Tibial nerve (tissue), 4 donors: ENCODE measurements around the gene GDPD5. TPM values are rescaled to one million over a fixed set of nuclear protein-coding genes. Genes with fewer than 3 reads are reported as not detected.

Experiments used
- DNase-seq, 2 donors: peaks; one replicate each; pipeline ENCODE4 v3.0.0-alpha.2; 2019; ENCODE audit warnings: low spot score in 2 of 2
- H3K27ac ChIP-seq, 4 donors: fragments of 200-600 bp; sonication (generic) in 3 of 4; one replicate each; pipeline ENCODE4 v1.5.1; 2017 to 2019; ENCODE audit warnings: mild to moderate bottlenecking in 1 of 4
- H3K27me3 ChIP-seq, 2 donors: fragments of 200-600 bp; sonication (generic) in 1 of 2; one replicate each; pipeline versions ENCODE4 v1.5.1 to v1.6.0; 2017 to 2019
- H3K36me3 ChIP-seq, 3 donors: fragments of 200-600 bp; sonication (generic); one replicate each; pipeline ENCODE4 v1.5.1; 2018 to 2019
- H3K4me1 ChIP-seq, 4 donors: fragments of 200-600 bp; sonication (generic) in 3 of 4; one replicate each; pipeline ENCODE4 v1.5.1; 2017 to 2019
- H3K4me3 ChIP-seq, 4 donors: fragments of 200-600 bp; sonication (generic) in 3 of 4; one replicate each; pipeline ENCODE4 v1.5.1; 2017 to 2019; ENCODE audit warnings: mild to moderate bottlenecking in 1 of 4, moderate library complexity in 1 of 4
- H3K9me3 ChIP-seq, 4 donors: fragments of 200-600 bp; sonication (generic) in 3 of 4; one replicate each; pipeline ENCODE4 v1.5.1; 2017 to 2019
- CTCF ChIP-seq, 5 experiments: fragments of 200-600 bp in 3 of 5; fragments of 450-650 bp in 2 of 5; sonication (generic) in 3 of 5; IDR thresholded peaks; one replicate each; pipeline ENCODE4 v1.5.1; 2016 to 2019; ENCODE audit warnings: antibody characterized with exemption in 5 of 5, mild to moderate bottlenecking in 3 of 5, moderate library complexity in 2 of 5
- EP300 ChIP-seq, 2 donors: sonication (generic); formaldehyde crosslinking; IDR thresholded peaks; one replicate each; pipeline ENCODE4 v1.6.1; 2017; ENCODE audit warnings: antibody characterized with exemption in 2 of 2, mild to moderate bottlenecking in 1 of 2
- POLR2A ChIP-seq, 2 donors: fragments of 450-650 bp; IDR thresholded peaks; one replicate each; pipeline ENCODE4 v1.6.1; 2017; ENCODE audit warnings: antibody characterized with exemption in 2 of 2, mild to moderate bottlenecking in 2 of 2, moderate library complexity in 2 of 2
- WGBS, 2 donors: methylation state at CpG; one replicate each; pipeline ENCODE4 v1.1.5; 2018; 5-methylcytosine and 5-hydroxymethylcytosine counted together
- total RNA-seq, 4 donors: library from RNA; depleted of rRNA; stranded (reverse); fragments of >200 nt; gene quantifications; one replicate each; pipeline ENCODE4 v1.1.0, GENCODE V29; 2016

The GDPD5 gene
- total RNA-seq, 4 donors from 2014 or later, result 92.2 to 122 (median 101) TPM

GRCh38 chr11:75548595-75549272 is 23.0 kb upstream of the GDPD5 start:
- Histone ChIP-seq H3K9me3 (no peaks in the 10 kb centered on the region), H3K4me3 (no peak overlapping the region), H3K4me1 (peaks cover 0 to 22% (median 4%) of the 10 kb centered on the region in 4 donors), H3K27ac (no peak overlapping the region), H3K36me3 (no peaks in the 10 kb centered on the region), H3K27me3 (no peaks in the 10 kb centered on the region)
- no peak for DNase-seq
- TF ChIP-seq EP300 (IDR thresholded peaks at IDR 0.05) (no peak), POLR2A (IDR thresholded peaks at IDR 0.05) (no peak), CTCF (IDR thresholded peaks at IDR 0.05) (no peak)
- WGBS, 2 donors, result 61 to 63% methylated on average over 6 to 8 of the region's 8 CpGs

- WGBS, 2 donors, result 16 to 22% methylated on average over 7 of the region's 7 CpGs
- Histone ChIP-seq H3K27ac (peak overlapping the region in 1 of 4 donors; percentile 46), H3K9me3 (no peaks in the 10 kb centered on the region), H3K27me3 (no peaks in the 10 kb centered on the region), H3K4me1 (peaks cover 0 to 11% (median 0%) of the 10 kb centered on the region in 4 donors), H3K4me3 (no peak overlapping the region), H3K36me3 (no peaks in the 10 kb centered on the region)
- TF ChIP-seq POLR2A (IDR thresholded peaks at IDR 0.05), result no peak
- peak in 1 of 2 donors; percentile 45 for TF ChIP-seq EP300 (IDR thresholded peaks at IDR 0.05)
- peak; percentile 78 to 97 (median 86) for TF ChIP-seq CTCF (IDR thresholded peaks at IDR 0.05)
- DNase-seq, result peak in 1 of 2 donors; percentile 67
Observed at GRCh38 chr11:75547617-75548058, 21.9 kb upstream of the GDPD5 start.

- Histone ChIP-seq H3K27ac (no peak overlapping the region), H3K4me1 (peaks cover 0 to 11% (median 0%) of the 10 kb centered on the region in 4 donors), H3K4me3 (no peak overlapping the region), H3K36me3 (no peaks in the 10 kb centered on the region), H3K9me3 (no peaks in the 10 kb centered on the region), H3K27me3 (no peaks in the 10 kb centered on the region)
- 97 to 98% methylated on average over 1 of the region's 1 CpG for WGBS, 2 donors
- TF ChIP-seq POLR2A (IDR thresholded peaks at IDR 0.05), result no peak
- no peak for TF ChIP-seq EP300 (IDR thresholded peaks at IDR 0.05)
- no peak for TF ChIP-seq CTCF (IDR thresholded peaks at IDR 0.05)
- no peak for DNase-seq
Observed at GRCh38 chr11:75547177-75547576, 21.4 kb upstream of the GDPD5 start.

- TF ChIP-seq CTCF (IDR thresholded peaks at IDR 0.05) (no peak), POLR2A (IDR thresholded peaks at IDR 0.05) (no peak), EP300 (IDR thresholded peaks at IDR 0.05) (no peak)
- no peaks in the 10 kb centered on the region for H3K9me3 ChIP-seq
- no peak for DNase-seq
- no peaks in the 10 kb centered on the region for H3K27me3 ChIP-seq
- no peaks in the 10 kb centered on the region for H3K36me3 ChIP-seq
- 80 to 92% methylated on average over 6 of the region's 6 CpGs for WGBS, 2 donors
- H3K4me1 ChIP-seq, result peaks cover 0 to 16% (median 0%) of the 10 kb centered on the region in 4 donors
- H3K27ac ChIP-seq, result no peak overlapping the region
- no peak overlapping the region for H3K4me3 ChIP-seq
Observed at GRCh38 chr11:75543806-75544205, 18.1 kb upstream of the GDPD5 start.

- no peaks in the 10 kb centered on the region for H3K36me3 ChIP-seq
- TF ChIP-seq CTCF (IDR thresholded peaks at IDR 0.05) (no peak), EP300 (IDR thresholded peaks at IDR 0.05) (no peak), POLR2A (IDR thresholded peaks at IDR 0.05) (no peak)
- 91% methylated on average over 1 of the region's 1 CpG; no CpG with 5 or more reads in 1 of the 2 donors for WGBS, 2 donors
- H3K4me3 ChIP-seq, result no peak overlapping the region
- peaks cover 0 to 5% (median 0%) of the 10 kb centered on the region in 4 donors for H3K4me1 ChIP-seq
- H3K27ac ChIP-seq, result no peak overlapping the region
- H3K9me3 ChIP-seq, result no peaks in the 10 kb centered on the region
- no peak for DNase-seq
- H3K27me3 ChIP-seq, result no peaks in the 10 kb centered on the region
Observed at GRCh38 chr11:75542088-75542438, 16.3 kb upstream of the GDPD5 start.
